Mucosa of gallbladder (tissue), 1 donor: ENCODE data around the gene DSTN. TPM values are rescaled to one million over a fixed set of nuclear protein-coding genes. Genes with fewer than 3 reads are reported as not detected.

Experiments
- DNase-seq: peaks from one replicate; pipeline ENCODE4 v3.0.0-alpha.2; 2020; ENCODE audit warnings: low spot score
- total RNA-seq: library from RNA; stranded (reverse); gene quantifications from one replicate; pipeline ENCODE4 v1.2.1, GENCODE V29; 2021
- donor health status: DM: no; HTN: no; CAD: no.

The DSTN gene
- total RNA-seq, 1 donor from 2014 or later = 738 TPM

- no peak for DNase-seq
Observed at GRCh38 chr20:17549131-17549530, 20.7 kb upstream of the DSTN start.

GRCh38 chr20:17555106-17555505, 14.8 kb upstream of the DSTN start:
- no peak for DNase-seq

- peak; percentile 80 for DNase-seq
Observed at GRCh38 chr20:17556837-17557674, 12.8 kb upstream of the DSTN start.

- DNase-seq = peak; percentile 66
Observed at GRCh38 chr20:17557675-17558006, 12.2 kb upstream of the DSTN start.

GRCh38 chr20:17558154-17558940, 11.5 kb upstream of the DSTN start:
- DNase-seq = peak; percentile 40

DNA sequence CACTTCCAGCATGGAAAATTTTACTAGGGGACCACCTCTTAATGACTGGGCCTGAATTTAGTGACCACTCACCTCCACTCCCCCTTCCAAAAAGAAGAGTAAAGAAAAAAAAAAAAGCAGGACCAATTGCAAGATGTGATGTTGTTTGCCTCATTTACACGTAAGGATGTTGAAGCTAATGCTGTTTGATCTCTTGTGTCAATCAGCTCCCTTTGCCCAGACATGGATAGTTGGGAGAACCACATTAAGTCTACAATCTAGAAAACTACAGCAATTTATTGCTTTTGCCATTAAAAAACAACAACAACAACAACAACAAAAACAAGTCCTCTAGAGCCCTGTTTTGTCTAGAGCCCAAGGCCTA, 11.0 kb upstream of the DSTN start:
- no peak for DNase-seq

- DNase-seq = no peak
Observed at GRCh38 chr20:17559338-17559737, 10.5 kb upstream of the DSTN start.

GRCh38 chr20:17560344-17561074, 9.4 kb upstream of the DSTN start:
- no peak for DNase-seq

DNA sequence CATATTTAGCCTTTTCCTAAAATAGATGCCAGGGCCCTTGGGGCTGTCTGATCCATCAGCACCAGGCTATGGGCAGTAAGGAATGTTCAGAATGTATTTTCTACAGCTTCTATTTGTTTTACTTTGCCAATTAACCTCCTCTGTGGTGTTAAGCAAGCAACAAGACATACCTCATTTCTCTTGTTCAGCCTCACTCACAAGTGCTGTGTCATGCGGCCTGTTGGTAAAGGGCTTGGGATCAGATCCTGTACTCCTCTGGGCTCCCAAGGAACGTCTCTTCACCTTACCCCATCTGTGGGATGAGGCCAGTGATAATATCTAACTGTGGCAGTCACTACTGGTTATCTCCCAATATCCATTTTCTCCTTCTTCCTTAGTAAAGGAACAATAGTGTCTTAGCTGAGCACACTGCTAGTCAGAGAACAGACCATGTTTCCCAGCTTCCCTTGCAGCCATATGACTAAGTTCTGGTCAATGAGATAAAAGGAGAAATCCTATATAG, 7.0 kb upstream of the DSTN start:
- no peak for DNase-seq

- no peak for DNase-seq
Observed at GRCh38 chr20:17565169-17565845, 4.6 kb upstream of the DSTN start.

GRCh38 chr20:17566345-17566744, 3.5 kb upstream of the DSTN start:
- DNase-seq = no peak

GRCh38 chr20:17568045-17568788, 1.7 kb upstream of the DSTN start:
- no peak for DNase-seq

GRCh38 chr20:17568972-17569521, 828 bp upstream of the DSTN start:
- peak; percentile 91 for DNase-seq

DNA sequence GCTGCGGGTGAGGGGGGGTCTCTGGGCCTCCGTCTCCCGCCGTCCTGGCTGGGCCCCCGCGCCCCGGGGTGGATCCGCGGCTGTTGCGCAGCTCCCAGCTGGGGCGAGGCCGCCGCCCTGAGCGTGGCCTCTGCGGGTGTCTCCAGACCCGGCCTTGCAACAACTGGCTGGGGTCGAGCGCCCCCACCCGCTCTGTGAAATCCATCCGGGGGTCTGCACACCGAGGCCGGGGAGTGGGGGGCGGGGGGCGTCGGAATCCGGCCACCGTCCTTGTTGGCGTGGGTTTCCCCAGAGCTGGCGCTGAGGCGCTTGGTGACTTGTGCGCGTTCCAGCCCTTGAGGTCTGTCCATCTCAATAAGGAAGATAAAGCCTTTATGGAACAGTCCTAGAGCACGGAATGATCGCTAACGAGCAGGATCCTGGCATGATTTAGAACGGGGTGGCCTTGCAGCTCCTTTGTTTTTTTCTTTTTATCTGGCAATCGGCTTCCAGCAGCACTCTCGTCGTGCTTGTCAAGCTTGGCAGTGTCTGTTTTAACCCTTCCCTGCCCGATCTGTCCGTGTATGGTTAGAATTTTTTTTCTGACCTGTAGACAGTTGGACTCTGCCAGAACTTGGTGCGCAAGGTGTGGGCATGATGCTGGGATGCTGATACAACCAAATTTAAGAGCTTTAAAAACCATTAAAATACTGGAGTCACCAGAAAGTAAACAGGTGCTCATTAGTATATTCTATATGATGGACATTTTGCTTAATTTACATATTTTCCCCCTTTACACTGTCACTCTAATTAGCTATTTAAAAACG, 675 bp downstream of the DSTN start:
- DNase-seq = peak; percentile 41

GRCh38 chr20:17571153-17571527, 1.3 kb downstream of the DSTN start:
- DNase-seq = no peak

DNA sequence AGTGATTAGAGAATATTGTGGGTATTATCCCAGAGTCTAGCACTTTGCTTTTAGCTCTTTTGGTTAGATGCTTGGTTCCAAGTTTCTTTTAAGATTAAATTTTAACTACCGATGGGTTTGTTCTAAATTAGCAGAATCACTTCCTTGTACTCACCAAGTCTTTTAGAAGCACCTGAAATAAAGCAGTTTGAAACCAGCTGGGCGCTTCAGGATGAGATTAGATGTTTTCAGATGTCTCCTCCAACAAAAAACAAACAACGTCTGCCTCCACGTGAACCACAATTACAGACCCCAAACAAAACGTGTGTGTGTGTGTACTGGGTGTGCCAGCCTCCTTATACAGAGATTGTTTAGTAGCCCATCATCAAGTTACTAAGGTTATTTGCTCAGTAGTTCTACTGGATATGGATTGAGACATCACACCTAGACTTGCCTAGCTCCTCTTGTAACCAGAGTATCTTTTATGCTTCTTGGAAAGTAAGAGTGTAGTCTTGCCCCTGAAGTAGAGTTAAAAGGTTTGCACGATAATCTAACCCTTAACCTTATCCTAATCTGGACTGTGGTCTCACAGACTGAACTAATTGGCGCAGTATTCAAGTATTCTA, 2.3 kb downstream of the DSTN start:
- DNase-seq = no peak

DNA sequence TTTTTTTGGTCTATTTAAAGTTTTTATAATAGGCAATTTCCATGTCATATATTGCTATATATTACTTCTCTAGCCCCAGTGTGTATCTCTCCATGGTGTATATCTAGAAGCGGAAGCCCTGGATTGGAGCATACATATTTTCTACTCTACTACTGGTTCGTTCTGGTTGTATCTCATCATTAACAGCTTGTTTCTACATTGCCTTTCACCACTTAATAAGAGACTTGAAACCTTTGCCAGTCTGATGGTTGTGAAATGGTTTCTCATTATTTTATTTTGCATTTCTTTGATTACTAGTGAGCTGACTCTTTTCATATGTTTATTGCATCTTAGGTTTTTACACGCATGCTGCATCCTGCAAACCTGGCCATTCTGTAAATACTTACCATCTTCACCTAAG, 3.6 kb downstream of the DSTN start:
- no peak for DNase-seq

GRCh38 chr20:17576215-17576614, 6.3 kb downstream of the DSTN start:
- no peak for DNase-seq

DNA sequence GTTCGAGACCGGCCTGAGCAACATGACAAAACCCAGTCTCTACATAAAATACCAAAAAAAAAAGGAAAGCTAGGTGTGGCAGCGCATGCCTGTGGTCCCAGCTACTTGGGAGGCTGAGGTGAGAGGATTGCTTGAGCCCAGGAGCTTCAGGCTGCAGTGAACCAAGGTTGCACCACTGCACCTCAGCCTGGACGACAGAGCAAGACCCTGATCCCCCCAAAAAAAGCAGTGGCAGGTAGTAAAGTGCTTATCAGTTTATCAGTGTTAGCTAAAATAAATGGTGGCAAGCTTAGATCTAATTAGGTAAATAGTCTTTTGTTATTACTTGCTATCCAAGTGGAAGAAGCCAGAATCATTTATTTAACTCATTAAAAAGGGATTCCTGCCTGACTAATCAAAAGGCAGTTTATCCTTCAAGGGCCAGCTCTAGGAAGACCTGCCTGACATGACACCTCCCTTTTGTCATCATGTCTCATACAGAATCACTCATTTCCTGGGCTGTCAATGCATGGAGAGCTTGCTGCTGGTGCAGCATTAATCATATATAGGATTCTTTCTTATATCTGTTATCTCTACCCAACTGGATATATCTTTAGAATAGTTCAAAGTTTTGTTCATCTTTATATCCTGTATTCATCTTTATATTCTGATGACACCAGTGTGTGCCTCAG, 9.6 kb downstream of the DSTN start:
- no peak for DNase-seq
